DOHH2 (cell line): ENCODE data around the gene SRR.

Source experiments
- H3F3A ChIP-seq: fragments of 200-600 bp; sonication (generic), shearing (Covaris generic); 2 replicates; pipeline ENCODE4 v1.6.0; 2016; ENCODE audit warnings: antibody characterized with exemption, mild to moderate bottlenecking; ENCODE audit not compliant: control insufficient read depth, insufficient read depth
- H3K27ac ChIP-seq: fragments of 200-600 bp; sonication (generic); 2 replicates; pipeline ENCODE4 v1.5.1; 2014; ENCODE audit warnings: low read depth, mild to moderate bottlenecking, low read length, moderate library complexity
- H3K27me3 ChIP-seq: fragments of 200-600 bp; sonication (generic); 2 replicates; pipeline ENCODE4 v1.6.1; 2014; ENCODE audit warnings: mild to moderate bottlenecking, low read length, mixed read lengths; ENCODE audit not compliant: control insufficient read depth
- H3K36me3 ChIP-seq: fragments of 200-600 bp; sonication (generic); 2 replicates; pipeline ENCODE4 v1.6.1; 2014; ENCODE audit warnings: mild to moderate bottlenecking, low read length, moderate library complexity, mixed read lengths; ENCODE audit not compliant: control insufficient read depth
- H3K4me1 ChIP-seq: fragments of 200-600 bp; sonication (generic); 2 replicates; pipeline ENCODE4 v1.6.1; 2014; ENCODE audit warnings: mild to moderate bottlenecking, low read length, mixed read lengths; ENCODE audit not compliant: control insufficient read depth
- H3K4me2 ChIP-seq: fragments of 200-600 bp; sonication (generic); 2 replicates; pipeline ENCODE4 v1.6.0; 2014; ENCODE audit warnings: mild to moderate bottlenecking, low read length, moderate library complexity
- H3K4me3 ChIP-seq: fragments of 200-600 bp; sonication (generic); 2 replicates; pipeline ENCODE4 v1.5.1; 2014; ENCODE audit warnings: mild to moderate bottlenecking, low read length, mixed read lengths
- H3K79me2 ChIP-seq: fragments of 200-600 bp; sonication (generic); 2 replicates; pipeline ENCODE4 v1.6.1; 2014; ENCODE audit warnings: mild to moderate bottlenecking, low read length, mixed read lengths; ENCODE audit not compliant: control insufficient read depth
- H3K9me2 ChIP-seq: fragments of 200-600 bp; sonication (generic); replicated peaks from 2 replicates; pipeline ENCODE4 v1.6.1; 2014; ENCODE audit warnings: mild to moderate bottlenecking, low read length, mixed read lengths; ENCODE audit not compliant: control insufficient read depth
- H3K9me3 ChIP-seq: fragments of 200-600 bp; sonication (generic); 2 replicates; pipeline ENCODE4 v1.6.1; 2014; ENCODE audit warnings: antibody characterized with exemption, low read length, mixed read lengths; ENCODE audit not compliant: control insufficient read depth, insufficient read depth
- H4K20me1 ChIP-seq: fragments of 200-600 bp; sonication (generic); 2 replicates; pipeline ENCODE4 v1.6.0; 2014; ENCODE audit warnings: low read depth, mild to moderate bottlenecking, antibody characterized with exemption, low read length, moderate library complexity; ENCODE audit not compliant: control insufficient read depth, insufficient read depth
- CTCF ChIP-seq: fragments of 200-600 bp; sonication (generic); IDR thresholded peaks from one replicate; pipeline ENCODE4 v1.5.1; 2014; ENCODE audit warnings: antibody characterized with exemption, mild to moderate bottlenecking, low read depth, low read length; ENCODE audit not compliant: poor library complexity, severe bottlenecking
- EZH2phosphoT487 ChIP-seq: fragments of 200-600 bp; sonication (generic); IDR thresholded peaks from 2 replicates; pipeline ENCODE4 v1.6.1; 2017; ENCODE audit warnings: borderline replicate concordance, mild to moderate bottlenecking, antibody characterized with exemption, low read length, moderate library complexity, mixed read lengths

Gene SRR

GRCh38 chr17:2343421-2343820, 39.7 kb downstream of the SRR start:
- H3K27me3 ChIP-seq = no peaks in the 10 kb centered on the region
- no peak for TF ChIP-seq EZH2phosphoT487
- no peak for TF ChIP-seq CTCF
- H3K4me1 ChIP-seq = peaks cover under 1% of the 10 kb centered on the region
- H4K20me1 ChIP-seq = no peaks in the 10 kb centered on the region
- no peak overlapping the region for H3K4me2 ChIP-seq
- H3K9me2 ChIP-seq = no peaks in the 10 kb centered on the region
- H3F3A ChIP-seq = peaks cover under 1% of the 10 kb centered on the region; the same call in 1 of the 2 replicates
- peaks cover under 1% of the 10 kb centered on the region for H3K79me2 ChIP-seq
- H3K27ac ChIP-seq = no peak overlapping the region
- H3K9me3 ChIP-seq = no peaks in the 10 kb centered on the region
- no peaks in the 10 kb centered on the region; the same call in 1 of the 2 replicates for H3K36me3 ChIP-seq
- H3K4me3 ChIP-seq = no peak overlapping the region

GRCh38 chr17:2344528-2344927, 40.8 kb downstream of the SRR start:
- Histone ChIP-seq H3K27me3 (no peaks in the 10 kb centered on the region), H3K9me3 (no peaks in the 10 kb centered on the region), H3K4me1 (no peaks in the 10 kb centered on the region), H3K4me3 (no peak overlapping the region), H3K4me2 (no peak overlapping the region), H3K36me3 (no peaks in the 10 kb centered on the region; the same call in 1 of the 2 replicates), H4K20me1 (no peaks in the 10 kb centered on the region), H3K9me2 (no peaks in the 10 kb centered on the region), H3K79me2 (no peaks in the 10 kb centered on the region), H3F3A (no peaks in the 10 kb centered on the region), H3K27ac (no peak overlapping the region)
- TF ChIP-seq EZH2phosphoT487 = no peak
- no peak for TF ChIP-seq CTCF

GRCh38 chr17:2346475-2346874, 42.7 kb downstream of the SRR start:
- Histone ChIP-seq H3K79me2 (no peaks in the 10 kb centered on the region), H3K9me2 (no peaks in the 10 kb centered on the region), H3F3A (no peaks in the 10 kb centered on the region), H3K27me3 (no peaks in the 10 kb centered on the region), H4K20me1 (no peaks in the 10 kb centered on the region), H3K4me2 (no peak overlapping the region), H3K4me3 (no peak overlapping the region), H3K4me1 (no peaks in the 10 kb centered on the region), H3K36me3 (no peaks in the 10 kb centered on the region; the same call in 1 of the 2 replicates), H3K27ac (no peak overlapping the region), H3K9me3 (no peaks in the 10 kb centered on the region)
- TF ChIP-seq CTCF (no peak), EZH2phosphoT487 (no peak)
